Tongue (tissue), 2 donors: Measurements from ENCODE around the gene FANCI. TPM values are rescaled to one million over a fixed set of nuclear protein-coding genes. Genes with fewer than 3 reads are reported as not detected.

Experiments
- DNase-seq: peaks from one replicate; pipeline ENCODE4 v3.0.0-alpha.2; 2015
- total RNA-seq: library from RNA; depleted of rRNA; stranded (reverse); fragments of >200 nt; gene quantifications from one replicate; pipeline ENCODE4 v1.2.3, GENCODE V29; 2014

FANCI gene
- total RNA-seq, 1 donor from 2014 or later: 15.5 TPM

- DNase-seq: no peak
These were observed 64.0 kb downstream of the FANCI start for GRCh38 chr15:89307791-89308190.

GRCh38 chr15:89308236-89308635 lies 64.5 kb downstream of the FANCI start:
- DNase-seq: no peak

GRCh38 chr15:89309993-89310392 lies 66.2 kb downstream of the FANCI start:
- no peak for DNase-seq

- DNase-seq: no peak
These were observed 71.7 kb downstream of the FANCI start for GRCh38 chr15:89315375-89315929.

- no peak for DNase-seq
These were observed 72.7 kb downstream of the FANCI start for GRCh38 chr15:89316504-89316903.

GRCh38 chr15:89317186-89317720 lies 73.5 kb downstream of the FANCI start:
- no peak for DNase-seq

GRCh38 chr15:89319678-89320077 lies 75.9 kb downstream of the FANCI start:
- no peak for DNase-seq

- DNase-seq: no peak
These were observed 76.4 kb downstream of the FANCI start for GRCh38 chr15:89320200-89320599.

- DNase-seq: no peak
These were observed 78.0 kb downstream of the FANCI start for GRCh38 chr15:89321521-89322410.

- DNase-seq: no peak
These were observed 79.0 kb downstream of the FANCI start for GRCh38 chr15:89322822-89323221.

- DNase-seq: no peak
These were observed 80.0 kb downstream of the FANCI start for GRCh38 chr15:89323825-89324224.

- no peak for DNase-seq
These were observed 81.4 kb downstream of the FANCI start for GRCh38 chr15:89325039-89325803.

GRCh38 chr15:89326316-89326715 lies 82.5 kb downstream of the FANCI start:
- DNase-seq: no peak

- DNase-seq: no peak
These were observed 83.3 kb downstream of the FANCI start for GRCh38 chr15:89327113-89327512.

- no peak for DNase-seq
These were observed 84.8 kb downstream of the FANCI start for GRCh38 chr15:89328398-89329254.

- no peak for DNase-seq
These were observed 85.7 kb downstream of the FANCI start for GRCh38 chr15:89329329-89330084.

- DNase-seq: peak; percentile 18
These were observed 86.3 kb downstream of the FANCI start for GRCh38 chr15:89330119-89330518.

GRCh38 chr15:89330881-89331595 lies 87.3 kb downstream of the FANCI start:
- DNase-seq: peak; percentile 29

GRCh38 chr15:89332446-89332845 lies 88.7 kb downstream of the FANCI start:
- DNase-seq: peak; percentile 25
